GM21367 (cell line): ENCODE results near the gene UCP2.

Experiments
- ATAC-seq: cut with Tn5 transposase; IDR thresholded peaks from one replicate; pipeline ENCODE4 v1.9.1; 2021; ENCODE audit not compliant: unreplicated experiment

Gene UCP2

GRCh38 chr11:73982595-73982989, at the start of gene UCP2:
UCP2 (minus strand) TSS chr11:73982843; CDS start chr11:73978378, 4,465 bp downstream.
- peak; percentile 43 for ATAC-seq

GRCh38 chr11:74030723-74031676, 48.4 kb upstream of the UCP2 start:
- no peak for ATAC-seq

GRCh38 chr11:74025467-74026166, 43.0 kb upstream of the UCP2 start:
- no peak for ATAC-seq

- ATAC-seq, result no peak
Observed at GRCh38 chr11:74024261-74025029, 41.8 kb upstream of the UCP2 start.

GRCh38 chr11:74023276-74023675, 40.6 kb upstream of the UCP2 start:
- ATAC-seq, result no peak

- ATAC-seq, result no peak
Observed at GRCh38 chr11:74022546-74022945, 39.9 kb upstream of the UCP2 start.

- ATAC-seq, result no peak
Observed at GRCh38 chr11:74021998-74022397, 39.4 kb upstream of the UCP2 start.

- ATAC-seq, result peak; percentile 54
Observed at GRCh38 chr11:74020539-74020938, 37.9 kb upstream of the UCP2 start.

GRCh38 chr11:74019860-74020259, 37.2 kb upstream of the UCP2 start:
- ATAC-seq, result no peak

- ATAC-seq, result no peak
Observed at GRCh38 chr11:74019104-74019738, 36.6 kb upstream of the UCP2 start.

GRCh38 chr11:74018331-74019005, 35.8 kb upstream of the UCP2 start:
- ATAC-seq, result no peak

GRCh38 chr11:74017631-74018030, 35.0 kb upstream of the UCP2 start:
- no peak for ATAC-seq

- no peak for ATAC-seq
Observed at GRCh38 chr11:74015919-74016684, 33.5 kb upstream of the UCP2 start.

- no peak for ATAC-seq
Observed at GRCh38 chr11:74014880-74015279, 32.2 kb upstream of the UCP2 start.

GRCh38 chr11:74013141-74013540, 30.5 kb upstream of the UCP2 start:
- no peak for ATAC-seq

GRCh38 chr11:74012074-74012809, 29.6 kb upstream of the UCP2 start:
- no peak for ATAC-seq

- ATAC-seq, result peak; percentile 59
Observed at GRCh38 chr11:74011360-74012073, 28.9 kb upstream of the UCP2 start.
